Measurements from ENCODE around the gene IWS1.

- no peak for TF ChIP-seq GATA3 (IDR thresholded peaks at IDR 0.05; ENCODE audit: low read depth, low read length)
- no peak; the same call in 1 of the 2 replicates for TF ChIP-seq GATA2 (IDR thresholded peaks at IDR 0.05; ENCODE audit: low read depth, low read length)
These were observed 14.4 kb downstream of the IWS1 start for GRCh38 chr2:127511917-127512316.
